Activated CD4-positive, alpha-beta T cell treated with anti-CD3 and anti-CD28 coated beads for 48 hours (primary cell): ENCODE measurements around the gene NPC2.

Experiments
- DNase-seq: peaks from one replicate; pipeline ENCODE4 v3.0.0-alpha.2; 2020

Gene NPC2

DNA sequence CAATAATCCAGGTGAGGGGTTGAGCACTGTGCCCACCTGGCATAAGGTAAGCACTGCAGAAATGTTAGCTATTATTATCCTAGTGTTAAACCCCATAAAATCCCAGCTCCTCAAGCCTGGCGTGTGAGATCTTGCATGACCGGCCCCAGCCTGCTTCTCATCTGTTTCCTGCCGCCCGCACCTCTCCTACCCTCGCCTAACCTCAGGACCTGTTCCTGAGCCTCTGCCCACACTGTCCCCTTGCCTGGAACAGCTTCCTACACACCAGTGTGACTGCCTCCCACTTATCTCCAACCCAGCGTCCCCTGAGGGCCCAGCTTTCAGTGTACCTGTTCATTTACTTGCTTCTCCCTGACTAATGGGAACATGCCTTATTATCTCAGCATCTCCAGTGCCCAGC is 25.1 kb upstream of the NPC2 start:
- no peak for DNase-seq

DNA sequence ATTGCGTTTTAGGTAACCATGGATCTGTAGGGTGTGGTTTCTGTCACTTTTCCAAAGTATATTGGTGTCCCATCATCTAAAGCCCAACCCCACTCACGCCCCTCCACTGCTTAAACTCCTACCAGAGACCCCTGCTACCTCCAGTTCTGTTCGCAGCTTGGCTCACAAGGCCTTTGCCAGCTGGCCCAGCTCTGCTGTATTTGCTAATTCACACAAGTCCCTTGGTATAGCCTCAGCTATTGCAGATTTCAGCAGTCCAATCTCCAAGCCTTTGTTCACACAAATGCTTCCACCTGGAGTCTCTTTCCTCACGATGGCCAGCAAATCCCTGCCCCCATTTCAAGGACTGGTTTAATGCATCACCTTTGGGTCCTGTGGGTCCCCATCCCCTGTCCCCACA is 24.6 kb upstream of the NPC2 start:
- DNase-seq: no peak

DNA sequence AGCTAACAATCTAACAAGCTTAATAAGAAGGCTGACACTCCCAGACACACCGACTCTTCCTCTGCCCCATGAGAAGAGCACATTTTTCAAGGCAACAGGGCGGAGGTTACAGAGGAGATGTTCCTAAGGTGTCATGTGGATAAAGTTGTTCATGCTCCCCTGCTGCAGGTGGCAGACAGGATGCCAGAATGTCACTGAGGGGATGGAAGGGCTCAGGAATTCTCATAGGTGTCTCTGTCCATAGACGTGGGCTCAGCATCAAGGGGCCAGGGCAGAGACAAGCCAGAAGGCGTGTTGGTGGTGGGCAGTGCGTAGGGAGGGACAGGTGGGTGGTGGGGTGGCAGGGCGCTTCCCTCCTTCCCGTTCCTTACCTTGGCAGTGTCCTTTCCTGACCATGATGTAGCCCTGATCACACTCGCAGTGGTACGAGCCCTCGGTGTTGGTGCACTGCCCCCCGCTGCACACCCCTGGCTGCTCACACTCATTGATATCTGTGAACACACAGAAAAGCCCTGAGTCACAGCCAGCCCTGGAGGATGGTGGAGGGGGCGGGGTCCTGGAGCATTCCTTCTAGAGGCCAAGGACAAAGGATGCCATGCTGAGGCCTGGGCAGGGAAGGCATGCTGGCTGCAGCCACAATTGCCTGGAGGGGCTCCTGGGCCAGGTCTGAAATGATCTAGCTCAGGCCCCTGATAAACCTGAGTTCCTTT is 23.5 kb upstream of the NPC2 start:
- no peak for DNase-seq

DNA sequence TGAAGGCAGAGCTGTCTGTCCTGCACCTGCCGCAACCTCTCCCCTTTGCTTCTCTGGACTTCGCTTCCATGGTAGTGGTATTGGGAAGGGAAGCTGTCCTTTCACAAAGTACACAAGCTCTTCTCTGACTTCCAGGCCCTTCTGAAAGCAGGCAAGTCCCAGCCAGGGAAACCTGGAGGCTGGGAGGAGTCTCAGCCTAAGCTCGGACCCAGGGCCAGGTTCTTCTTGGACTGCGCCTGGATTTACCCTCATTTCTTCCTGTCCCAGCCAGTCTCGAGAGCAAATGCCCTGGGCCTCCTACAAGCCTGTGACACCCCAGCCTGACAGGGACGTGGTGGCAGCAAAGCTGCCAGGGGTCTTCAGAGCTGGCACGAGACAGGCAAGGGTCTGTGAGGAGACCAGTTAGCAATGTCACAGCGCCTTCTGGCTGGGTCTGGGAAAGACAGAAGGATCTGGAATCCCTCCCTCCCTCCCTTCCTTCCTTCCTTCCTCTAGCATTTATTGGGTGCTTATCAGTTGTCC is 22.8 kb upstream of the NPC2 start:
- DNase-seq: no peak

DNA sequence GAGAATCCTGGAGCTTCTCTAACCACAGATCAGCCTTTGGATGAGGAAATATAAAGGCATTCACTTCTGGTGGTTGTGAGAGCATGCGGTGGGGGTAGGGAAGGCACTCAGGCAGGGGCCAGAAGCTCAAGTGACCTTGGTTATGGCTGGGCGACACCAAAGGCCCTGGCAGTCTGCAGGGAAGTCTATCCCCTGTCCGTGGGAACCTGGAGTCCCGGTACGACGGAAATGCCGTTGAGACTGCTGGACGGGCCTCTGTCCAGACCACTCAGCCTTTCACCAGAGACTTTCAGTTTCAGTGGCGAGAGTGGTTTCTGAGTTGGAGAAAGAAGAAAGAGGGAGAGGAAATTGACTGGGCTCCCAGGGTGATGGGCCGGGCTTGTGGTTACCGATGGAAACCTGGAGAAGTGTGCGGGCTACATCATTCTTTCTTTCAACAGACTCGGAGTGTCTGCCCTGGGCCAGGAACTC is 21.4 kb upstream of the NPC2 start:
- DNase-seq: no peak

DNA sequence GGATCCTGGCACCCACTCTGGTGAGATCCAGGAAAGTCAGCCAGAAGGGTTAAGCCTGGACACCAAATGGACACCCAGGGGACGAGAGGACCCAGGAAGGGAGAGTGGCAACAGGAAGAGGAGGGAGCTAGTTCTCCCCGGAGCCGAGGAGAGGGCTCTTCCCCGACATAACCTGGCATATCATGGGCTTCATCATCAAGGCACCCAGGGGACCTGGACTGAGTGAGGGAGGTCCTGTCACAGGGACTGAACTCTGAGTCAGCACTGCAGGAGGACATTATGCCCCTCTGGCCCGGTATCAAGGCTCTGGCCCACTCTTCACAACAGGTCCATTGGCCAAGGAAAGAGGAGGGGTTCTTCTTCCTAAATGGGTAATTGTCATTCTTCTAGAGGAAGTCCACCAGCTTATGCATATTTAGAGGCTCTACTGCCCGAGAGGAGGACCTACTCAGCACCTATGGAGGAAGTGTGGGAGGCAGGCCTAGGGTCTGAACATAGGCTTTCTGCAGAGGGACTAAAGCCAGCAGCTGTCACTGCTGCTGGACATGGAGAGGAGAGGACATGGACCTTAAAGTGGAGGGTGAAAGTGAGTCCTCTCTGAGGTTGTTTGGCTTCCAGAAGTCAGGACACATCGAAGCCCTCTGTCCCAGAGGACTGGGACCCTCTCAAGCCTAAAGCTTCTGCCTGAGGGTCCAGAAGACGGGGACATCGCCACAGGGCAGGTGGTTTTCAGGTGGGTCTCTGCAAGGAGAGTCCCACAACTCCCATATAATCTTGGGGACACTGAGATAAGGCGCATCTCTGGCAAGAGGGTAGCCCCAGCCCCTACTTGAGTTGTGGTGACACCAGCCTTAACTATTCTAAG is 19.1 kb upstream of the NPC2 start:
- no peak for DNase-seq

DNA sequence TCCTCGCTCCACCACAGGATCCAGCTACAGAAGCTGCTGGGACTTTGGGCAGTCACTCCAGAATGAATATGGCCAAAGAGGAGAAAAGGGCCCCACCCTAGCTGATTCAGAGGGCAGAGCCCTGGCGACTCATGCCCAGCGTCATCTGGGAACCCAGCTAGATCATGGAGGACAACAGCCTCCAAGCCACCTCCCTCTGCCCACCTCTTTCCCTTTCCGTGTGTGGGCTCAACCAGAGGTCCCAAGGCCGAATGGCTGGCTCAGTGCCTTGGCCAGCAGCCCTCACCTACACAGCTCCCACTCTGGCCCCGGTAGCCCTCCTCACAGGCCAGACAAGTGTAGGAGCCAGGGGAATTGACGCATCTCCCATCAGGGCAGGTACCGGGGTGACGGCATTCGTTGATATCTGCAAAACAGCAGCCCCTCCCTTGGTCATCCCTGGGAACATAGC is 17.9 kb upstream of the NPC2 start:
- DNase-seq: no peak

DNA sequence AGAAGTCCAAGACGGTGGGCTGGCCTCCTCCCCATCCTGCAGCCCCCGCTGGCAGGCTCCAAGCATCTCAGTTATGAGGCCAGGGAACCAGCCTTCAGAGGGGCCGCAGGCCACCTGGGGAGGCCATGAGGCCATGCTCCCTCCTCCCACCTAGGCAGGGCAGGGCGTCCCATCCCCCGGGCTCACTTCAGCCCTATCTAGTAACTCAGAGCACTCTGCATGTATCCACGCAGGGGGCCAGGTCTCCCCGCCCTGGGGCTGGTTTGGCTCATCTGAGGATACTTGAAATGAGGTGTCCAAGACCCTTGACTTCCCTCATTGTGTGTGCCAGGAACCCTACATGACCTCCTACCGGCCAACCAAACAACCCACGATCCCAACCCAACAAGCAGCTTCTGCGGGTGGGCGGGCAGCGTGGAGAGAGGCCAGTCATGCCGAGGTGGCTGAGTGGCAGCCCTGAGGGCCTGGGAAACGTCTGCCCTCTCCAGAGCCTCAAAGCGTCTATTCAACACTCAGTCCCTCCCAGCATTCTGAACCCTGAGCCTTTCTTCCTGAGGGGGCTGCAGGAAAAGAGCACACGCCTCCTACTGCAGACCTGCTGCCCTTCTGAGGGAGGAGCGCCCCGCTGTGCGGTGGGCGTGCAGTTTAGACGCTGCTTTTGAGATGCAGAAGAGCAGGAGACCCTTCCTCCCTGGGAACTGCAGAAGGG is 17.3 kb upstream of the NPC2 start:
- no peak for DNase-seq

DNA sequence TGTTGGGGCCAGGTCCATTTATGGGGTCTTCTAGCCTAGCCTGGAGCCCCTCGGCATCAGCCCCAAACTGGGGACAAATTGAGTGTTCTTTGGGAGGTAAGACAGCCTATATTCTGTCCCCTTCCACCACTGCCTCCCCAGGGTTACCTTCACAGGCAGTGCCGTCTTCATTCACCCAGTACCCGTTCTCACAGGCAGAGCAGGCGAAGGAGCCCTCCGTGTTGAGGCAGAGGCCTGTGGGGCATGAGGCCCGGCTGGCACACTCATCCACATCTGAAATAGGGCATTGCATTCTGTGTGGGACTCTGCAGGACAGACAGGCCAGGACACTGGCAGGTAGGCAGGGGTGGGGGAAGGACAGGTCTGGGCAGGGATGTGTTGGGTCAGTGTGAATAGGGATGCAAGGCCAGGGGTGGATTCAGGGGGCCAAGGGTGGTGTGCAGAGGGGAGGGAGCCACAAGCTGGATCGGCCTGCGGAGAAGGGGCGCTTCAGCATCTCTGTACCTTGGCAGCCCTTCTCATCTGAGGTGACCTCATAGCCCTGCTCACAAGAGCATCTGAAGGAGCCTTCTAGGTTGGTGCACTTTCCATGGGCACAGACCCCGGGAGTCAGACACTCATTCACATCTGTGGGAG is 16.6 kb upstream of the NPC2 start:
- DNase-seq: no peak

DNA sequence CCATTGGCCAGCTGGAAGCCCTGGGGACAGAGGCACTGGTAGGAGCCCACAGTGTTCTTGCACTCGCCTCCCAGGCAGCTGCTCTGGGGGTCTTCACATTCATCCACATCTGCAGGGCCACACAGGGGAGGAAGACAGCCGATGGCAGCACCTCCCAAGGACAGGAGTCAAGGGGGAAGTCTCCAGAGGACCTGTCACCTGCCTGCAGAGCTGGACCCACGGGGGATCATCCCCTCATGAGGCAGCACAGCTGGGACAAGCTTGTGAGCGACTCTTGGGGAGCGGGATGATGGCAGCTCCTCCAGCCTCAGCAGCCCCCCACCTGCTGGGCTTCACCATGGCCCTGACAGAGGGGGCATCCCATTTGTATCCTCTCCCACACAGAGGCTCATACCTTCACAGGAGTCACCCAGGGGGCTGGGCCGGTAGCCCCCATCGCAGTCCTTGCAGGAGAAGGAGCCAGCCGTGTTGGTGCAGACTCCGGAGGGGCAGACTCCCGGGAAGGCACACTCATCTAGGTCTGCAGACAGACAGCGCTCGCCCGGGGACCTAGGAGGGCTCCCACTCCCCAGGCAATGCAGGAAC is 15.8 kb upstream of the NPC2 start:
- DNase-seq: no peak

DNA sequence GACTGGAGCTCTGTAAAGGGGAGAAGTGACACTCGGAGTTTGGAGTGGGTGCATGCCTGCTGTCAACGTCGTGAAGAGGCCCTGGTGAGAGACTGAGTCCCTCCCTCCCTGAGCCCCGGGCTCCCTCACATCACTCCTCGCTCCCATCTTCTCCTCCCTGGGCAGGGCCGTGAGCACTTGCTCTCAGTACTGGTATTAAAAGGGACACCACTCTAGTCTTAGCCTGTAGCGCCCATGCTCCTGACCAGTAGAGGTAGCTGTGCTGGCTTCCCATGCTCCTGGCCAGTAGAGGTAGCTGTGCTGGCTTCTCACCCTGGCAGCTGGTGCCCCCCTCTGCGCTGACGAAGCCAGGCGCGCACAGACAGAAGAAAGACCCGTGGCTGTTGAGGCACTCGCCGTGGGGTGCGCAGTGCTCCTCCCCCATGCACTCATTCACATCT is 15.2 kb upstream of the NPC2 start:
- DNase-seq: no peak

DNA sequence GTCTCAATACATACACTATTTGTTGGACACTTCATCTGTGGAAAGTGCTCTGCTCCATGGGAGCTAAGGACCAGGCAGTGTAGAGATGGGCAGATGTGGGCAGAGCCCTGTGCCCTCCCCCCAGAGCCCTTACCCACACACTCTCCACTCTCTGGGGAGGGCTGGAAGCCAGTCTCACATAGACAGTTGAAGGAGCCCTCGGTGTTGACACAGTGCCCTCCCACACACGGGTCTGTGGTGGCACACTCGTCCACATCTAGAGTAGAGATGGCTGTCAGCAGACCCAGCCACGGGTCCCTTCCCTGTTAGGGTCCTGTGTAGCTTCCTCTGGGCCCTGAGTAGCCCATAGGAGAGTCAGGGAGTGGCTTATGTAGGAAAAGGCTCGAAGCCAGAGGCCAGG is 14.7 kb upstream of the NPC2 start:
- DNase-seq: no peak

DNA sequence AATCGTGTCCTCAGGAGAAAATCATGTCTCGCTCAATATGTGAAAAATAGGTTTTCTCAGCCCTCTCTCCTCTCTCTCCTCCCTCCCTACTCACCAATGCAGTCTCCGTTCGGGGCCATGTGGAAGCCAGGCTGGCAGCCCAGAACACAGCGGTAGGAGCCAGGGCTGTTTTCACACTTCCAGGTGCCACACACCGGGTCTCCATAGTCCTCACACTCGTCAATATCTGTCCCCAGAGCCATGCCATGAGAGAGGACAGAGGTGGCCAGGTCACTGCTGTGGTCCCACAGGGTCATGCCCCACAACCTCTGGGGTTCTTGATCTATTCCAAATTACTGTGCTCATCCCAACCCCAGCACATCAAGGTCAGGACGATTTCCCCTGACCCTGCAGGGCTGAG is 14.0 kb upstream of the NPC2 start:
- no peak for DNase-seq

DNA sequence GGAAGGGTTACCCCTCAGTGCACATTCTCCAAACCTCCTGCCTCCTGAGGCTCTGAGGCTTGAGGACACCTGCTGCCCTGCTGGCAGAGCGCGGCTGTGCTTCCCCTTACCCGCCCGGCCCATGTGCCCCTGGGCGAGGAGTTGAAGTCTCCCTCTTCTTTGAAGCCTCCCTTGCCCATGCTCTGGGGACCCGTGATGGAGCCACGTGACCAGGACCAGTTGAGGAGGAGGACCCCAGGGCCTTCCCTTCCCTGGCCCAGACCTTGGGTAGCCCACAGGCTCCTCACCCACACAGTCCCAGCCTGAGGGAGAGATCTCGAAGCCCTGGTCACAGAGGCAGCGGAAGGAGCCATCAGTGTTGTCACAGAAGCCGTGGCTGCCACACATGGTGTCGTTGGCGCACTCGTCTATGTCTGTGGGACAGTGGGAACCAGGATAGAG is 13.3 kb upstream of the NPC2 start:
- no peak for DNase-seq

DNA sequence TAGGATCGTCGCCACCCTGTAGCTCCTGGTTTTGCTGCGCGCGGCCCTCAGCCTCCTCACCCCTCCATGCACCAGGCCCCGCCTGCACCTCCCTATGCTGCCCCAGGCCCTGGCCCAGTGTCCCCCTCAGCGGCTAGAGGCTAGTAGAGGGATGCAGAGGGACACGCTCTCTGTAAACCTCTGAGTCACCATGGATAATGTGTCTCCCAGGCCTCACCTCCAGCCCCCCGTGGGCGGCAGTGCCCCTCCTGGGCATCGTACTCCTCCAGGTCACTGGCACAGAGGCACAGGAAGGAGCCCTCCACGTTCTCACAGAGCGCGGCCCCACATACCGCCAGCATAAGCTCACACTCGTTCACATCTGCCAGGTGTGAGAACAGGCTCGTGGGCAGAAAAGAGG is 12.7 kb upstream of the NPC2 start:
- no peak for DNase-seq

DNA sequence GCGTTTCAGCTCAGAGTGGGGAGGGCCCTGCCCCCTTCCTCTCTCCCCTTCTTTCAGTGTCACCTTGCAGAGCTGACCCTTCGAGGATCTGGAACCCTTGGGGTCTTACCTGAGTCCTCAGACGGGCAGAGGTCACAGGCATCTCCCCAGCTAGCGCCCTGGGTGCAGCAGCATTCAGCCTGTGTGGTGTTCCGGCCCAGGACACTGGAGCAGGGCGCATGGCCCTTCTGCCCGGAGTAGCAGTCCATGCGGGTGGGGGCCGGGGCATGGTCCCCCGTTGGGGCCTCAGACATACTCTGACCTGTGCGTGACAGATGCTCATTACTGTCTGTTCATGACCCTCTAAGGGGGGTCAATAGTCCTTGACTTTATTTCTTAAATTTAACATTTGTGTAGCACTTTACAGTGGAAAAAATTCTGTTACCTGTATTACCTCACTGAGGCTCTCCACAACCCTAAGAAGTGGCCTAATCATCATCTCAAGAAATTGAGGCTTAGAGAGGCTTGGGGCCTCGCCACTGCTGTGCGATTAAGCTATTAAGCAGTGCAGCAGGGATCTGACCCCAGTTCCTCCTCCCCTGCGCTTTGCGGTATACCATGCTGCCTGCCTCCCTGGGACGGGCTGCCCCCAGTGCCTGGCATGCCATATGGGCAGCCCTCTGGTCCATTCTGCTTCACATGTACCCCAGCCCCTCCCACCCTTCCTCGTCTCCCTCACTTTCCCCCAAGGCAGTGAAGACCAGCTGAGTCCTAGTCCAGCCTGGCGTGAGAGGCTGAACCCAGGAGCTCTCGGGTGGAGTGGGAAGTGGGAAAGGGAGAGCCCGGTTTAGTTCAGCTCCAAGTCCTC is 12.0 kb upstream of the NPC2 start:
- DNase-seq: no peak

DNA sequence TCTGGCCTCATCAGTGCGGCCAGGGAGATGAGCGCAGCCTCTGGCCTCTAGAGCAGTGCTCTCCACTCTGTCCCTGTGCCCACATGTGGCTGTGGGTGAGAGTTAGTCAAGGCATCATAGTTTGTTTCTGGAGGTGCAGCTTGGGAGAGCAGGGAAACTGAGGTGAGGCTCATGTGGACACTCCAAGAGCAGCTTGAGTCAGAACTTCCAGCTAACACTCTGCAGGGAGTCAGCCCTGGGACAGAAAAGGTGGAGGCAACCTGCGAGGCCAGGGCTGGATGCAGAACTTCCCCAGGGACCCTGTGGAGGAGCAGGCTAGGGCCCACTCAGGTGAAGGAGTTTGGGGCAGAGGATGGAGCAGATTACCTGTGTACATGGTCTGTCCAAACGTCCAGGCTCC is 11.3 kb upstream of the NPC2 start:
- no peak for DNase-seq

DNA sequence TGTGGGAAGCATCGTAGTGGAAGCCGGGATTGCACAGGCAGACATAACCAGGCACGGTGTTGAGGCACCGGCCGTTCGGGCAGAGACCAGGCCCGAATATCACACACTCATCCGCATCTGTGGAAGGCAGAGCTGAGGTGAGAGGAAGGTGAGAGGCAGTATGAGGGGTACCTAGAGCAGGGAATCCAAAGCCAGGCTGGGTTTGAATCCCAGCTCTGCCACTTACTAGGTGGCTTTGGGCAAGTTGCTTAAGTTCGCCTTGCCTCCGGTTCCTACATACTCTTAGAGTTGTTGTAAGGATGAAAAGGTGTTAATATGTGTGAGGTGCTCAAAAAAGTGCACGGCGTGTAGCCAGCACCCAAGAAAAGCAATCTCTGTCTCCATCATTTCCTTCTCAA is 10.8 kb upstream of the NPC2 start:
- DNase-seq: no peak

DNA sequence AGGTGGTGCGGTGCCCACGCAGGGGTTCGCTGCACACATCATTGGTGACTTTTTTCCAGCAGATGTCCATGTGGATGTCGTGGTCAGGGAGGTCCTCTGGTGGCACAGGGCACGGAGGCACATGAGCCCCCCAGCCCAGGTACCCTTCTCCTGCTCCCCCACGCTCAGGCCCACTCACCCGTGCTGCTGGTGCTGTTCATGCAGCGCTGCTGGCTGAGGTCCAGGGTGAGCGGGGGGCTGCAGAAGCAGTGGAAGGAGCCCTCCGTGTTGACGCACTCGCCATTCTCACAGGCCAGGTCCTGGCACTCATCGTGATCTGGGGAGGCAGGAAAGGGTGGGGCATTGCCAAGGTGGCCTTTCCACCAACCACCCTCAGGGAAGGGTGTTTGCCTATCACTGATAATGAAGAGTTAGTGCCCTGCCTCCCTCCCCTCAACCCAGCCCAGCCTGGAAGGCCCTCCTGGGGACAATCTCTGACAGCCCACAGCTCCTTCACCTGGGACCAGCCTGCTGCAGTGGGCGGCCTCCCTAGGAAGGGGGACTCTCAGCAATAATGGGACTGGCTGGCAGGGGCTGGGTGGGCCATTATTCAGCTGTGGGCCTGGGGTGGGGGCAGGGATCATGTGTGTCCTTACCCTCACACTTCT is 10.3 kb upstream of the NPC2 start:
- DNase-seq: no peak

DNA sequence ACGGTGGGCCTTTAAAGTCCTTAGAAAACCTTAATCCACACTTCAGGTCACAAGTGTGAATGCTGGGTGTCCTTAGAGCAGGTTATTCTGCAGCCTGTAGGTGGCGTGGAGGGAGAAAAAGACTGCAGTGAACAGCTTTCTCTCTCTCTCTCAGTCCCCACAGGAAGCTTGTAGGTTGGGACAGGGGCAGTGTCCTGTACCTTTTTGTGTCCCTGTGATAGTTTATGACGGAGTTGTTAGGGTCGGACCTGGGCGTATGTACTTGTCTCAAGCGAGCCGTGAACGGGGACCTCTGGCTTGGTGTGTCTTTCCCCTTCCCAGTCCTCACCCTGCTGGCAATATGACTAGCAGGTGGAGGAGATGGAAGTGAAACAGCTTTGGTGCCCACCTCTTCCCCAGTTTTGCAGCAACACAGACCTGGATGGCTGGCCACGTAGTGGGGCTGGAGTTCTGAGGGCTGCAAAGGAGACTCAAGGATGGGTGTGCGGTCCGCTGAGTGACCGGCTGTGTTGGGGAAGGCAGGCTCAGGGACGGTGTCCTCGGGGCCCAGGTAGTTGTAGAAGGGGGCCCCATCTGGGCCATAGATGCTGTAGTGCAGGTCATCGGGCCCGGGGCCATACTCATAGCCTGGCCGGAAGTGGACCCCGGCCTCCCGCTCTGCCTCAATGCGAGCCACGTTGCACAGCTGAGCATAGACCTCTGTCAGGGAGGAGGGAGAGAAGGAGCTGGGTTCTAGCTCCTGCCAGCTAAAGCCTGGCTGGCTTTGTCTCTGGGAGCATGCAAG is 9.3 kb upstream of the NPC2 start:
- no peak for DNase-seq
